GM12891 (cell line): ENCODE measurements around the gene ANKRD29.

Experiments
- DNase-seq: peaks from one replicate; pipeline ENCODE4 v3.0.0; 2011; ENCODE audit warnings: low spot score; ENCODE audit not compliant: insufficient read length
- FAIRE-seq: peaks from 2 replicates; lab custom pipeline; 2011; peaks lifted over from hg19 to GRCh38; lab: Jason Lieb, UNC
- PAX5 ChIP-seq: IDR thresholded peaks from 2 replicates; pipeline ENCODE4 v1.6.1; 2011; ENCODE audit warnings: low read length, moderate library complexity, mild to moderate bottlenecking; ENCODE audit not compliant: insufficient read depth, severe bottlenecking
- POLR2A ChIP-seq: IDR thresholded peaks from 2 replicates; pipeline ENCODE4 v1.6.1; 2011; ENCODE audit warnings: low read depth, low read length, control low read depth
- POLR2AphosphoS5 ChIP-seq: IDR thresholded peaks from 2 replicates; pipeline ENCODE4 v1.6.1; 2011; ENCODE audit warnings: low read depth, low read length, control low read depth
- POU2F2 ChIP-seq: IDR thresholded peaks from 2 replicates; pipeline ENCODE4 v1.6.1; 2011; ENCODE audit warnings: low read depth, mild to moderate bottlenecking, control low read depth, low read length, moderate library complexity
- SPI1 ChIP-seq: IDR thresholded peaks from 2 replicates; pipeline ENCODE4 v1.6.1; 2011; ENCODE audit warnings: low read depth, low read length, control low read depth
- TAF1 ChIP-seq: IDR thresholded peaks from 2 replicates; pipeline ENCODE4 v1.6.1; 2011; ENCODE audit warnings: low read depth, low read length, control low read depth

Gene ANKRD29

DNA sequence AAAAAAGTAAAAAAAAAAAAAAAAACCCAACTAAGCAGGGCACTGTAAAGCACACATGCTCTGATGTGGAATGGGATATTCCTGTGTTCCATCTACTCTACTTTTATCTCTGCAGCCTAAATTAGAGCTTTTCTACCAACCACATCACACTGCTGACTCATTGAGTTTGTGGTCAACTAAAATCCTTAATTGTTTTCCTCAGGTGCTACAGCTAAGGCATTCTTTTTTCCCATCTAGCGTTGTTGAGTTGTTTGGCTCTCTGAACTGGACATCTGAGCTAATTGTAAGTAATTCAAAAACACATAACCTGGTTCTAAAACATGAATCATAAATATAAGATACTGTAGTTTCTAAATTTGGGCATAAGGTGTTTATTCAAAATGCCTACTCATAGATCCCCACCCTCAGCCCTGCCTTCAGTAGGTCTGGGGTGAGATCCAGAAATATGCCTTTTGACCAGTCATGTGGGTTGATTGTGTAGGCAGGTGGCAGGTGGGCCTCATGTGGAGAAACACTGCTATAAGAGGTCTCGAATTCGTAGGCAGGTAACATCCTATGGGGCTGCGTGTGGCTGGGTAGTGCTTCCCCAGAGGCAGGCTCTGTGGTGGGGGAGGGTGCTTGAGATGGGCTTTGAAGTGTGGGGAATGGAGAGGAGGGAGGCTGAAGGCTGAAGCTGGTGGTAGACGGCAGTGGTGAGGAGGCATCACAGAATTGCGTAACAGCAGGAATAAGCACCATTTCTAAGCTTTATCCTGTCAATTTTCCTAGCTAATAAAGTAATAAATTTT, 27.2 kb downstream of the ANKRD29 start:
- DNase-seq (no peak), FAIRE-seq (no peak)
- no peak for TF ChIP-seq SPI1
- no peak for TF ChIP-seq TAF1
- TF ChIP-seq POU2F2, result no peak
- TF ChIP-seq PAX5, result no peak
- TF ChIP-seq POLR2AphosphoS5, result no peak
- no peak for TF ChIP-seq POLR2A

DNA sequence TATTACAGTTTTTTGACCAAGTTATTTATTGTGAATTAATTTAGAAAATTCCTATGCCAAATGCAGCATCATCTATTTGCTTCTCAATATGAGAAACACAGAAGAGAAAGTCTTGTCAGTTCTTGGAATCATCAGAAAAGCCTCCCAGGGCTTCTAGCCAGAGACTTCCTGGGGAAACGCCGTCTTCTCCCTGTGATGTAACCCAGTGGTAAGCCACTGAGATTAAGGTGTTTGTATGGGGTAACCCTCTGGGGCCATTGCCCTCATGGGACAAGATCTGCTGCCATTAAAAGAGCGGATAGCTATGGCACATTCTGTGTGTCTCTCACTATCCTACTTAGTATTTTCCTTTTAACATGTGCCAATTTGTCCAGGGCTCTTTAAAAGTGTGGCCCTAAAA, 28.0 kb downstream of the ANKRD29 start:
- FAIRE-seq (no peak), DNase-seq (no peak)
- TF ChIP-seq SPI1 (no peak), POU2F2 (no peak), PAX5 (no peak), POLR2AphosphoS5 (no peak), POLR2A (no peak)

DNA sequence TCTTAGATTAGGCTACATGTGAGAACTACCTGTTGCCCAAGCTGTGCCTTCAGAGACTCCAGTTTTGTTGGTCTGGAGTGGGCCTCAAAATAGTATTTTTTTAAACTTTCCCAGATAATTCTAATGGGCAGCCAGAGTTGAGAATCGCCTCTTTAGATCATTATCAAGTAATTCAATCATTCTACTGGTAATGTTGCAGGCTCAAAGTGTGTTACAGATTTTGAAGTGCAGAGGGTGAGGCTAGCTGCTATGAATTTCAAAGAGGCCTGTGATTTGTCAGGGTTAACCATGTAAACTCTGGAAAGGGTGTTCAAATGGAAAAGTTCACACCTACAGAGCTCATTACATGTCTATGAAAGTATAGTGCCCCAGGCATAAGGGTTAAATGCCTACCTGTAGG, 30.1 kb downstream of the ANKRD29 start:
- TF ChIP-seq POLR2AphosphoS5 (no peak), PAX5 (no peak), POU2F2 (no peak), TAF1 (no peak), POLR2A (no peak), SPI1 (no peak)
- FAIRE-seq (no peak), DNase-seq (no peak)

DNA sequence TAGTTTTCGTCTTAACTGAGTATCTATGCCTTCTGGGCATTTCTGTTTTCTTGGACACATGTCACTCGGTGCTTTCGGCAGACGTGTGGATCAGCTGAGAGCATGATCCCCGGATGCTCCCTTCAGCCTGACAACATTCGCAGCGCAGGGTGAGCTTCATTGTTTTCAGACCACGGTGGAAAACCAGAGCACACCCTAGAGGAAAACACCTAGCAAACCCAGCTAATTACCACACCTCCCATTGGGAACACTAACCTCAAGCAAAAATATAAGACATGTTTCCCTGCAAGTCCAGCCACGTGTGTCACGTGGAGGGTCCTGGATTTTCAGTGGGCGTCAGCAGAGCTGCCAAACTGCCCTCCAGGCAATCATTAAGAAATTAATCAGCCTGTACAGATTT, 31.0 kb downstream of the ANKRD29 start:
- no peak for TF ChIP-seq POU2F2
- TF ChIP-seq PAX5, result no peak
- TF ChIP-seq TAF1, result no peak
- TF ChIP-seq SPI1, result no peak
- no peak for TF ChIP-seq POLR2AphosphoS5
- TF ChIP-seq POLR2A, result no peak
- no peak for FAIRE-seq
- no peak for DNase-seq

DNA sequence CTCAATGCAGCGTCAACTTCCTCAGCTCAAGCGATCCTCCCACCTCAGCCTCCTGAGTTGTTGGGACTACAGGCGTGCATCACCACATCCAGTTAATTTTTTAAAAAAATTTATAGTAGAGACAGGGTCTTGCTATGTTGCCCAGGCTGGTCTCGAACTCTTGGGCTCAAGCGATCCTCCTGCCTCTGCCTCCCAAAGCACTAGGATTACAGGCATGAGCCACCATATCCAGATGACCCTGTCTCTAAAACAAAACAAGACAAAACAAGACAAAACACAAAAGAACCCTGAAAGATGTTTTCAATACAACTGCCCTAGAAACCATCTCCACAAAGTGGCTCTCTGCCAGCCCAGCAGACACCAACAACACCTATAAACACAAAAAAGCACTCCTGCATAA, 31.4 kb downstream of the ANKRD29 start:
- TF ChIP-seq TAF1 (no peak), POU2F2 (no peak), PAX5 (no peak), POLR2A (no peak), POLR2AphosphoS5 (no peak), SPI1 (no peak)
- no peak for FAIRE-seq
- no peak for DNase-seq

DNA sequence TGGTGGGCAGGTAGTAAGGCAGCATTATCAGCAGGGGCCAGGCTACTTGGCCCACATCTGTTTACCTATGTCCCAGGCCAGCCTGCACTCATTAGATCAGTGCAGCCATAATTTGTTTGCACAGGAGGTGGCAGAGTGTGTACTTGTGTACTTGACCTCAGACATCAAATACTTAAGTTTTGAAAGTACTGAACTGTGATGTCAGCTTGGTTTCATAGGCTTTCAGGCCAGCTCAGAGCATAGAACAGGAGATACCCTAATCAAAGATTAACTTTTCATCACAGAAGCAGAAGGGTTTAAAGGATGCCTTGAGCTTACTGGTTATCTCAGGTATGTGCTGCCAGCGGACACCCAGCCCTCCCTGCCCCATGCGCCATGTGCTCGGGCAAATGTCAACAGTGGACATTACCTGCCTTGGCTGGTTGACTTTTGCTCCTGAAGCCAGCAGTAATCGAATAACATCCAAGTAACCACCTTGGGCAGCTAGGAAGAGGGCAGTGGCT, 33.2 kb downstream of the ANKRD29 start:
- DNase-seq (no peak), FAIRE-seq (no peak)
- no peak for TF ChIP-seq TAF1
- no peak for TF ChIP-seq PAX5
- TF ChIP-seq POU2F2, result no peak
- TF ChIP-seq POLR2A, result no peak
- TF ChIP-seq POLR2AphosphoS5, result no peak
- no peak for TF ChIP-seq SPI1

DNA sequence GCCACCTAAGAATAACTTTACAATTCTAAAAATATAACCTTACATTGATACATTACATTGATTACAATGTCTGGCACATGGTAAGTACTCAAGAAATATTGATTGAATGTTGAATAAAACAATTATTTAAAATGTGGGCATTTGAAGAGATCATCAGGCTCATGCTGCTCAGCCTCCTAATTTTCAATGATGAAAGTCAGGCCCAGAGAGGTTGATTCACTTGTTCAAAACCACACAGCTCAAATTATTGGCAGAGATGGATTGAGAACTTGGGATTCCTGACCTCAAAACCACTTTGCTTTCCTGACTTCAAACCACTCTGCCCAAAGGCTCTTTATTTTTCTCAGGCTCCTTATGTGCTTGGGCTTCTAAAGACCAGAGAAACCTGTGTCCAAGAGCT, 34.7 kb downstream of the ANKRD29 start:
- FAIRE-seq, result no peak
- no peak for TF ChIP-seq PAX5
- no peak for TF ChIP-seq SPI1
- no peak for TF ChIP-seq TAF1
- no peak for TF ChIP-seq POLR2A
- DNase-seq, result no peak

DNA sequence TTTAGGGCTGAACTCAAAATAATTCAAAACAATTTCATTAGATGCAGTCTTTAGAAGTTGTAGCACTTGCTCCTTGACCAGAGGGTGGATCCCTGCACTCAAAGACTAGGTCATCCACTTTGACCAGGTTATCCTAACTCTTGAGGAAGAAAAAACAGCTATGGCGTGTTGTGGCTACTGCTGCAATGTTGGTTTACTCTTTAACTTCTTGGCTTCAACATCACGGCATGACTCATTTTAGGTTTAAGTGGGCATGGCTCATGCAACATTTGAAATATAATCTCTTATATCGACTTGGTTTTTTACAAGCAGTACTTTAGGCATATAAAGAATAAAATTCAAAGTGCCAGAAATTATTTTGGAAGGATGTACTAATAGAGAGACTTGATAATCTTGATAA, 35.4 kb downstream of the ANKRD29 start:
- no peak for FAIRE-seq
- DNase-seq, result no peak
- TF ChIP-seq PAX5, result no peak

DNA sequence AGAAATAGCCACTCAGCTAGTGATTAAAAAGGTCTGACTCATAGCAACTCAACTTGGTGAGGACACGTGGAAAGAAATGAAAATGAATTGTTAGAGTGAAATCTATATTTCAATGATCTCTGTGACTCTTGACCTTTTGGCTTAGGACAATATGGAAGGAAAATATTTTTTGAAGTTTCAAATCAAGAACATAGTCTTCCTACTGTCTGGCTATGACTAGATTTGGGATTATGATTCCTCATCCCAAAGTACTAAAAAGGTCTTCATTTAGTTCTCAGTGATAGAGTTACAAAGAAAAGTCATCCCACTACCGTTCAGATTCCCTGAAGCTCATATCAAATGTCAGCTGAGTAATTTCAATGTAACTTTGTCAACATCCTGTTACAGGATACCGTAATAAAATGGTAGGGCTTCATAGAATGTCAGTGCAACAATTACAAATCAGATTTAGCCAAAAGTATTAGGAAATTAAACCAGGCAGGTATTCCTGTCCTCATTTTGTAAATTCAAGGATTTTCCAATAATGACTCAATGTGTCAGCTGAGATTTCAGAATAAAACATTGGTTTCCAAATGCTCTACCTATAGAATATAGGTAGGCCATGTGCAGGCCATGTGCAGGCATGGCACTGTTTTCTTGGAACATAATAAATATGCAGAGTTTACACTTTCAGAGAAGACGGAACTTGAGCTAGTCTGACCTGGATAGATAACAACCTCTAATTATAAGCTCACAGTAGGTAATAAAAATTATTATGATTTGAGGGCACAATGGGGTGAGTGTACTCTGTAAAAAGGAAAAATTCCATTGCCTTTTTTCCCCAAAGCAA, 36.0 kb downstream of the ANKRD29 start:
- DNase-seq (no peak), FAIRE-seq (no peak)
- TF ChIP-seq POLR2AphosphoS5 (no peak), SPI1 (no peak), POU2F2 (no peak), PAX5 (no peak), TAF1 (no peak), POLR2A (no peak)

DNA sequence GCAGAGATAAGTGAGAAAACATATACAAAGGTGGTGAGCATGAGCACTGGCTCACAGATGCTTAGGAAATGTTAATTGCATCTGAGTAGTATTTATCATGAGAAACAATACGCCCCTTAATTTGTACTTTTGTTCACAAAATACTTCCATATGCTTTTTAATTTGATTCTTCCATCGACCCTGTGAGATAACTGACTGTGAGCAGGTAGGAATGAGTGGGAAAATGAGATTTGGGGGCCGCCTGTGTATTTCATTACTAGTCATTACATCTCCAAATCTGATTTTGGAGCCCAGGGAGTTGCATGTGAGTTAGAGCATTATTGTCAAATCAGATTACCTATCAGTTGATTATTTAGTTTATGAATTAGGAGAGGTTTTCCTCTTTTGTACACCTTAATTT, 39.7 kb downstream of the ANKRD29 start:
- no peak for DNase-seq
- no peak for TF ChIP-seq SPI1
- no peak for TF ChIP-seq PAX5
- no peak for TF ChIP-seq POLR2AphosphoS5
- no peak for TF ChIP-seq TAF1
- no peak for TF ChIP-seq POU2F2
- no peak for TF ChIP-seq POLR2A
- no peak for FAIRE-seq
